IPS-20b (cell line): ENCODE data around the gene B3GALT4.

ENCODE experiments used
- H3K27ac ChIP-seq: one replicate; pipeline ENCODE4 v1.5.1; 2013; ENCODE audit warnings: low read length
- H3K27me3 ChIP-seq: 2 replicates; pipeline ENCODE4 v1.6.1; 2013; ENCODE audit warnings: mild to moderate bottlenecking, low read length, inconsistent platforms; ENCODE audit not compliant: insufficient read depth
- H3K36me3 ChIP-seq: 2 replicates; pipeline ENCODE4 v1.6.1; 2013; ENCODE audit warnings: low read depth, mild to moderate bottlenecking, inconsistent platforms, low read length, moderate library complexity; ENCODE audit not compliant: insufficient read depth
- H3K4me1 ChIP-seq: 2 replicates; pipeline ENCODE4 v1.6.1; 2013; ENCODE audit warnings: mild to moderate bottlenecking, control low read depth, inconsistent platforms, low read length, moderate library complexity; ENCODE audit not compliant: insufficient read depth
- H3K4me3 ChIP-seq: 2 replicates; pipeline ENCODE4 v1.5.1; 2013; ENCODE audit warnings: mild to moderate bottlenecking, low read length, inconsistent platforms
- H3K9ac ChIP-seq: 2 replicates; pipeline ENCODE4 v1.6.1; 2013; ENCODE audit warnings: low read depth, mild to moderate bottlenecking, inconsistent platforms, low read length, moderate library complexity
- H3K9me3 ChIP-seq: 2 replicates; pipeline ENCODE4 v1.6.1; 2013; ENCODE audit warnings: mild to moderate bottlenecking, low read depth, low read length, inconsistent platforms; ENCODE audit not compliant: insufficient read depth

The B3GALT4 gene

GRCh38 chr6:33312361-33313104 is 35.6 kb downstream of the B3GALT4 start:
- Histone ChIP-seq H3K36me3 (0 out of 2 replicates have a peak, but pooled peaks cover 5% of the 10 kb centered on the region), H3K27ac (no peak overlapping the region), H3K9me3 (no peaks in the 10 kb centered on the region), H3K27me3 (peaks cover 9% of the 10 kb centered on the region), H3K4me3 (peak overlapping the region; percentile 88), H3K9ac (peak overlapping the region; percentile 80; the same call in 1 of the 2 replicates), H3K4me1 (peaks cover 14% of the 10 kb centered on the region; the same call in 1 of the 2 replicates)

GRCh38 chr6:33313105-33313708 is 36.3 kb downstream of the B3GALT4 start:
- H3K27me3 ChIP-seq: peaks cover 9% of the 10 kb centered on the region
- H3K9me3 ChIP-seq: no peaks in the 10 kb centered on the region
- H3K27ac ChIP-seq: no peak overlapping the region
- peak overlapping the region; percentile 80; the same call in 1 of the 2 replicates for H3K9ac ChIP-seq
- H3K36me3 ChIP-seq: 0 out of 2 replicates have a peak, but pooled peaks cover 5% of the 10 kb centered on the region
- H3K4me1 ChIP-seq: peaks cover 14% of the 10 kb centered on the region; the same call in 1 of the 2 replicates
- H3K4me3 ChIP-seq: peak overlapping the region; percentile 88

- Histone ChIP-seq H3K9ac (peak within 1 kb of the TSS; percentile 80; the same call in 1 of the 2 replicates), H3K27me3 (peaks cover 9% of the 10 kb centered on the region), H3K4me1 (peaks cover 20% of the 10 kb centered on the region; the same call in 1 of the 2 replicates), H3K9me3 (no peaks in the 10 kb centered on the region), H3K36me3 (peaks cover 11% of the 10 kb centered on the region), H3K27ac (no peak within 1 kb of the TSS), H3K4me3 (peak within 1 kb of the TSS; percentile 88)
Observed at GRCh38 chr6:33313709-33314514, 37.0 kb downstream of the B3GALT4 start, which contains the start of gene TAPBP. TSS of gene TAPBP (minus strand) at chr6:33314078. CDS start at chr6:33314041, 37 bp downstream.

GRCh38 chr6:33314515-33314942 is 37.6 kb downstream of the B3GALT4 start:
- Histone ChIP-seq H3K27ac (no peak overlapping the region), H3K9me3 (no peaks in the 10 kb centered on the region), H3K36me3 (peaks cover 17% of the 10 kb centered on the region), H3K9ac (peak overlapping the region; percentile 80; the same call in 1 of the 2 replicates), H3K4me1 (peaks cover 23% of the 10 kb centered on the region; the same call in 1 of the 2 replicates), H3K27me3 (peaks cover 9% of the 10 kb centered on the region), H3K4me3 (peak overlapping the region; percentile 88)

DNA sequence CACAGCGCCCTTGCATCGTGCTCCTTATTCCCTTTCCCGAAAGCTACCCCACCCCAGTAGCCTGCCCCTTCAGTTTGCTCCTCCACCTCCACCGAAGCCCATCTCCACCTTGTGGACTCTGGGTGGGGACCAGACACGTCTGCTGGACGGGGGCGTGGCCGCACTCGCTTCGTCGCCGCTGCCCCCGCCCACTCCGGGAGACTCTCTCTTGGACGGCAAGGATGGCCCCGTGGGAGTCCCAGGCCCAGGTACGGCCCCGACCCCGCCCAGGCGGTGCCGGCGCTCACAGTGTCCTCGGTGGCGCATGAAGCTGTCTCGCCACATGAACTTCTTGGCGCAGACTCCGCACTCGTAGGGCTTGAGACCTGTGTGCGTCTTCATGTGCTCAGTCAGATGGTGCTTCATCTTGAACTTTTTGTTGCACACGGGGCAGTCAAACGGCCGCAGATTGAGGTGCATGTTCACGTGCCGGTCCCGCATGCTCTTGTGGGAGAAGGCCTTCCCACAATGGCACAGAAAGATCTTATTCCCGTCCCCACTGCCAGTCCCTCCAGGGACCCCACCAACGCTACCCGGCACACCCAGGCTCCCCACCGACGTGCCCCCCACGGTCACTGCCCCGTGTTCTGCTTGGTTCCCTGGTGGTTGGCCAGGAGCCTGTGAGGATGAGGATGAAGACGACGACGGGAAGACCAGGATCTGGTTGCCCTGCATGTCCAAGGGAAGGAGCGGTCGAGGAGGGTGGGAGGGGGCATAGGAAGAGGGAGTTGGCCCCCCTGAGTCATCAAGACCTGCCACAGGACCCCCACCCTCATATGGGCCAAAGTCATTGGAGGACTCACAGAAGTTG is 38.2 kb downstream of the B3GALT4 start:
- H3K9me3 ChIP-seq: no peaks in the 10 kb centered on the region
- H3K27me3 ChIP-seq: peaks cover 9% of the 10 kb centered on the region
- H3K4me3 ChIP-seq: peak overlapping the region; percentile 88
- H3K4me1 ChIP-seq: peaks cover 23% of the 10 kb centered on the region; the same call in 1 of the 2 replicates
- H3K36me3 ChIP-seq: peaks cover 24% of the 10 kb centered on the region
- no peak overlapping the region for H3K27ac ChIP-seq
- peak overlapping the region; percentile 80; the same call in 1 of the 2 replicates for H3K9ac ChIP-seq

DNA sequence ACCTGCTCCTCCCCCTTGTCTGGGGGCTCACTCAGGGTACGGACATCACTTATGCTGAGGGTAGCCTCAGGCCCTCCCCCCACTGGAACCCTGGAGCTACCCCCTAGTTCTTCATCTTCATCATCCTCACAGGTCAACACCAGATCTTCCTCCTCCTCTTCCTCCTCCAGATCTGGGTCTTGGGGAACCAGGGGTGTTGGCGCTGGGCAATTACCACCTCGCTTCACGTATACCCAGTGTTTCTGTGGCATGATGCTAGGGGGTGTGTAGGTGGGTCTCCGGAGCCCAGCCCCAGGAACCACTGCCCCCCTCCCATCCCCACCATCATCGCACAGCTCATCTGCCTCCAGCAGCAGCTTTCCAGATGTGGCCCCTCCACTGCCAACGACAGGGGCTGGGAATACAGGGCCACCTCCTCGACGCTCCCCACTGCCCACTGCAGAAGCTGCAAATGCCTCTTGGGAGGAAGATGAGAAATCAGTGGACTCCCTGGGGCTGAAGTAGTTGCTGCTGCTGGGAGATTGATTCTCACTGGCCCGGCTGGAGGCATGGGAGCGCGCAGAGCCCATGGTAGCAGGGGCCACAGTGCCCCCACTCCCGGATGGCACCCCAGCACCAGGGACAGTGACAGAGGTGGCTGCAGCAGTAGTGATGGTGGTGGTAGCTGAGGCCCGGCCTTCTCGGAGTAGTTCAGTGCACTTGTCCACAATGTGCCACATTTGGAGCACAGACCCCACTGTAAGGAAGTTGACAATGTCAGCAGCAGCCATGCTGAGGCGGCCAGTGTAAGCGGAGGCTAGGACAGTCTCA is 39.1 kb downstream of the B3GALT4 start:
- no peaks in the 10 kb centered on the region for H3K9me3 ChIP-seq
- H3K4me1 ChIP-seq: peaks cover 25% of the 10 kb centered on the region
- no peak overlapping the region for H3K27ac ChIP-seq
- H3K27me3 ChIP-seq: peaks cover 9% of the 10 kb centered on the region
- H3K36me3 ChIP-seq: peaks cover 32% of the 10 kb centered on the region
- no peak overlapping the region for H3K4me3 ChIP-seq
- no peak overlapping the region for H3K9ac ChIP-seq

DNA sequence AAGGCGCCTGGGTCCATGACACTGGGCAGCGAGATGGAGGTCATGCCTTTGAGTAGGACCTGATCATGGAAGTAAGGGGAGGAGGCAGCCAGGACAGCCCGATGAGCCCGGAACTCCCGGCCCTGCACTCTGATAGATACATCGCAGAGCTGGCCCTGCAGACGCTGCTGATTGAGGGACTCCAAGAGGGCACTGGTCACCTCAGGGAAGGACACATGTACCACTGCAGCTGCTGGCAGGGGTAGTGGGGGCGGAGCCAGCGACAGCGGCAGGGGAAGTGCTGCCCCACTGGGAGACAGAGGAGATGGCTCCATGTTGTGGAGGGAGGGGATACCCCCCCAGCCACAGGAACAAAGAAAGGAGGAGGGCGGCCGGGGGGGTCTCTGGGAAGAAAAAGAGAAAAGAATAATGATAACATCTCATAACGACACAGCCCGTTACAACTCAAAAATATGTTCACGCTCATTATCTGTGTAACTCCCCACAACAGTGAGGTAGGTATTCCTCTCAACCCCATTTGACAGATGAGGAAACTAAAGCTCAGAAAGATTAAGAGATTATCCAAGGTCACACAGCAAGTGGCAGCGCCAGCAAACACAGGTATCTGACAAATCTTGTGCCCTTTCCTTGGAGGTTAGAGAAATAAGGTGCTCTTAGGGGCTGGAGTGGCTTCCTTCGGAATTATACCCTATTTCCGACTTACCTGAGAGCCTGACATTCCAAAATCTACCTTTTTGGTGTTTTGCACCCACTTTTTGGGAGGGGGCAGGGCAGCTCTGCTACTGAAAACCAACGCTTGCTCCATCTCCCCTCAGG is 39.9 kb downstream of the B3GALT4 start:
- Histone ChIP-seq H3K9ac (no peak overlapping the region), H3K36me3 (peaks cover 39% of the 10 kb centered on the region), H3K9me3 (no peaks in the 10 kb centered on the region), H3K4me1 (peaks cover 27% of the 10 kb centered on the region), H3K27ac (no peak overlapping the region), H3K27me3 (peaks cover 6% of the 10 kb centered on the region), H3K4me3 (peak overlapping the region; percentile 55)

DNA sequence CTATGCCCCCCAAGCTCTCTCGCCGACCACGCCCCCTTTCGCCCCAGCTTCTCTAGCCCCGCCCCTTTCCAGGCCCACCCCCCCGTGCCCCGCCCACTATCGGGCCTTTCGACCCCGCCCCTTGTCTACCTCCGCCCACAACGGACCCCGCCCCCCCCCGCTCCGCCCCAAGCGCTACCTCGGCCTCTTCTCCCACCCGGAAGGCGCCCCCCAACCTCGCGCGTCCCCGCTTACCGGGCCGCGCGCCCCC is 40.4 kb downstream of the B3GALT4 start:
- peaks cover 39% of the 10 kb centered on the region for H3K36me3 ChIP-seq
- H3K4me1 ChIP-seq: peaks cover 23% of the 10 kb centered on the region
- H3K4me3 ChIP-seq: peak overlapping the region; percentile 55
- no peaks in the 10 kb centered on the region for H3K9me3 ChIP-seq
- H3K9ac ChIP-seq: no peak overlapping the region
- H3K27ac ChIP-seq: no peak overlapping the region
- peaks cover under 1% of the 10 kb centered on the region; the same call in 1 of the 2 replicates for H3K27me3 ChIP-seq

DNA sequence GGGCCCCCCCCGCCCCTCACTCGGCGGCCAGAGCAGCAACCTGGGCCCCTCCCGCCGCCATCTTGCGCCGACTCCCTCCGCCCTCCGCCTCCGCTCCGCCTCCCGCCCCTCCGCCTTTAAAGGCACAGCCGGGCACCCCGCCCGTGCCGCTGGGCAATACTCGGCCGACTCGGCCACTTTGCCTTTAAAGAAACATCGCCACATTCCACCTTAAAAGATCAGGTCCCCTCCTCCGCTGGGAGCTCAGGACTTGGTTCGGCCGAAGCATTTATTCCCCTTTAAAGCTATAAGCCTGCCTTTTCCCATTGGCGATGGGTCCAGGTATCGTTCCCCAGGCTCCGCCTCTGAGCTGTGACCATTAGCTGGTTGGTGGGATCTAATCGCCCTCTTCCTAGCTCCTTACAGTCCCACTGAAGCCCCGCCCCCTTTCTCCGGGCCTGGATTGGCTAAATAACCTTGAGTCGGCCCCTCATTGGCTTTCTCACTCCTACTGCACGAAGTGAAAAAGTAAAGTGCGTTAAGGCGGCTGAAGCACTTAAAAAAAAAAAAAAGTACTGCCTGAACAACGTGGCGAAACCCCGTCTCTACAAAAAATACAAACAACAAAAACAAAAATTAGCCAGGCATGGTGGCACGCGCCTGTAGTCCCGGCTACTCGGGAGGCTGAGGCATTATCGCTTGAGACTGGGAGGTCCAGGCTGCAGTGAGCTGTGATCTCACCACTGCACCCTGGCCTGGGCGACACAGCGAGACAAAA is 40.9 kb downstream of the B3GALT4 start, which contains the start of gene ZBTB22:
Gene ZBTB22, minus strand, starts transcription at position 76 of the 757 bp plus-strand sequence. CDS start 828 bp downstream, outside the sequence.
- Histone ChIP-seq H3K4me3 (peak within 1 kb of the TSS; percentile 73), H3K9ac (peak within 1 kb of the TSS; percentile 79), H3K36me3 (peaks cover 39% of the 10 kb centered on the region), H3K27ac (peak within 1 kb of the TSS; percentile 29), H3K27me3 (no peaks in the 10 kb centered on the region), H3K9me3 (no peaks in the 10 kb centered on the region), H3K4me1 (peaks cover 23% of the 10 kb centered on the region)
